GM12801 (cell line): ENCODE data around the gene KIF4A.

Source experiments
- TF ChIP-seq, protein P1 (sequence below): IDR thresholded peaks from one replicate; pipeline ENCODE4 v1.5.1; 2011; ENCODE audit warnings: control low read depth; ENCODE audit not compliant: insufficient read length; ENCODE audit errors: extremely low read depth

Gene KIF4A, protein sequence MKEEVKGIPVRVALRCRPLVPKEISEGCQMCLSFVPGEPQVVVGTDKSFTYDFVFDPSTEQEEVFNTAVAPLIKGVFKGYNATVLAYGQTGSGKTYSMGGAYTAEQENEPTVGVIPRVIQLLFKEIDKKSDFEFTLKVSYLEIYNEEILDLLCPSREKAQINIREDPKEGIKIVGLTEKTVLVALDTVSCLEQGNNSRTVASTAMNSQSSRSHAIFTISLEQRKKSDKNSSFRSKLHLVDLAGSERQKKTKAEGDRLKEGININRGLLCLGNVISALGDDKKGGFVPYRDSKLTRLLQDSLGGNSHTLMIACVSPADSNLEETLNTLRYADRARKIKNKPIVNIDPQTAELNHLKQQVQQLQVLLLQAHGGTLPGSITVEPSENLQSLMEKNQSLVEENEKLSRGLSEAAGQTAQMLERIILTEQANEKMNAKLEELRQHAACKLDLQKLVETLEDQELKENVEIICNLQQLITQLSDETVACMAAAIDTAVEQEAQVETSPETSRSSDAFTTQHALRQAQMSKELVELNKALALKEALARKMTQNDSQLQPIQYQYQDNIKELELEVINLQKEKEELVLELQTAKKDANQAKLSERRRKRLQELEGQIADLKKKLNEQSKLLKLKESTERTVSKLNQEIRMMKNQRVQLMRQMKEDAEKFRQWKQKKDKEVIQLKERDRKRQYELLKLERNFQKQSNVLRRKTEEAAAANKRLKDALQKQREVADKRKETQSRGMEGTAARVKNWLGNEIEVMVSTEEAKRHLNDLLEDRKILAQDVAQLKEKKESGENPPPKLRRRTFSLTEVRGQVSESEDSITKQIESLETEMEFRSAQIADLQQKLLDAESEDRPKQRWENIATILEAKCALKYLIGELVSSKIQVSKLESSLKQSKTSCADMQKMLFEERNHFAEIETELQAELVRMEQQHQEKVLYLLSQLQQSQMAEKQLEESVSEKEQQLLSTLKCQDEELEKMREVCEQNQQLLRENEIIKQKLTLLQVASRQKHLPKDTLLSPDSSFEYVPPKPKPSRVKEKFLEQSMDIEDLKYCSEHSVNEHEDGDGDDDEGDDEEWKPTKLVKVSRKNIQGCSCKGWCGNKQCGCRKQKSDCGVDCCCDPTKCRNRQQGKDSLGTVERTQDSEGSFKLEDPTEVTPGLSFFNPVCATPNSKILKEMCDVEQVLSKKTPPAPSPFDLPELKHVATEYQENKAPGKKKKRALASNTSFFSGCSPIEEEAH

DNA sequence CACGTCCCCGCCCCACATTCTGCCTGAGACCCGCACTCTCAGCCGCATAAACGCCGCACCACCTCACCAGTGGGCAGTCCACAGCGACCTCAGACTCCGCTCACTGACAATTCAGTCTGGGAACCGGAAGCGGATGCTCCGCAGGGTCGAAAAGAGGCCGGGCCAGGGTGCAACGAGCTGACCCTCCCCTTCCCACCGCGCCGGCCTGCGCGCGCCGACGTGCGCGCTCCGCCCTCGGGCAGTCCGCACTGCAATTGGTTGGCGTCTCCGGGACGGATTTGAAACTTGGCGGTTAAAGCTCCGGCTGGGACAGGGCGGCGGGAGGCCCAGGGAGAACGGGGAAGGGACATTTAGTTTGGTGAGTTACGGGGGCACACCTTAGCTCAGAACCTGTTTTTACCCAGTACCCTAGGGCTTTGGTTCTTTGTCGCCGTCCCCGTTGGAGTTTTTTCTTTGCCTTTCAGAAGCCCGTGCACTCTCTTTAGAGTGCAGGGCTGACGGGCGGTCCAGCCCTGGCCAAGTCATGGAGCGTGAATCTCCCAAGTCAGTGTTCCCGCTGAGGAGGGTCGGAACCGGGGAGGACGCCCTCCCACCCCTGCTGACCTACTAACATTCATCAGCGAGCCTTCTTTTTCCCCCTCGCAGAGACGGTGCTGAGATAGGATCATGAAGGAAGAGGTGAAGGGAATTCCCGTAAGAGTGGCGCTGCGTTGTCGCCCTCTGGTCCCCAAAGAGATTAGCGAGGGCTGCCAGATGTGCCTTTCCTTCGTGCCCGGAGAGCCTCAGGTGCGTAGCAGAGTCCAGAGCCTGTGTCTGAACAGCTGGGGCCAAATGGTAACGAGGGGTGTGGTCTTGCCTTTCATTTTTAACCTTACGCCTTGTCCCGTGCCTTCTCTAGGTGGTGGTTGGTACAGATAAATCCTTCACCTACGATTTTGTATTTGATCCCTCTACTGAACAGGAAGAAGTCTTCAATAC lies at the start of gene KIF4A, which contains the start of gene PDZD11:
TSS of gene KIF4A (plus strand) at position 312 of the 978 bp plus-strand sequence. CDS start at position 667, 355 bp downstream.
TSS of gene PDZD11 (minus strand) at position 135 of the 978 bp plus-strand sequence. CDS start 586 bp downstream, outside the sequence.
- TF ChIP-seq, protein P1, sequence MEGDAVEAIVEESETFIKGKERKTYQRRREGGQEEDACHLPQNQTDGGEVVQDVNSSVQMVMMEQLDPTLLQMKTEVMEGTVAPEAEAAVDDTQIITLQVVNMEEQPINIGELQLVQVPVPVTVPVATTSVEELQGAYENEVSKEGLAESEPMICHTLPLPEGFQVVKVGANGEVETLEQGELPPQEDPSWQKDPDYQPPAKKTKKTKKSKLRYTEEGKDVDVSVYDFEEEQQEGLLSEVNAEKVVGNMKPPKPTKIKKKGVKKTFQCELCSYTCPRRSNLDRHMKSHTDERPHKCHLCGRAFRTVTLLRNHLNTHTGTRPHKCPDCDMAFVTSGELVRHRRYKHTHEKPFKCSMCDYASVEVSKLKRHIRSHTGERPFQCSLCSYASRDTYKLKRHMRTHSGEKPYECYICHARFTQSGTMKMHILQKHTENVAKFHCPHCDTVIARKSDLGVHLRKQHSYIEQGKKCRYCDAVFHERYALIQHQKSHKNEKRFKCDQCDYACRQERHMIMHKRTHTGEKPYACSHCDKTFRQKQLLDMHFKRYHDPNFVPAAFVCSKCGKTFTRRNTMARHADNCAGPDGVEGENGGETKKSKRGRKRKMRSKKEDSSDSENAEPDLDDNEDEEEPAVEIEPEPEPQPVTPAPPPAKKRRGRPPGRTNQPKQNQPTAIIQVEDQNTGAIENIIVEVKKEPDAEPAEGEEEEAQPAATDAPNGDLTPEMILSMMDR, result no peak

DNA sequence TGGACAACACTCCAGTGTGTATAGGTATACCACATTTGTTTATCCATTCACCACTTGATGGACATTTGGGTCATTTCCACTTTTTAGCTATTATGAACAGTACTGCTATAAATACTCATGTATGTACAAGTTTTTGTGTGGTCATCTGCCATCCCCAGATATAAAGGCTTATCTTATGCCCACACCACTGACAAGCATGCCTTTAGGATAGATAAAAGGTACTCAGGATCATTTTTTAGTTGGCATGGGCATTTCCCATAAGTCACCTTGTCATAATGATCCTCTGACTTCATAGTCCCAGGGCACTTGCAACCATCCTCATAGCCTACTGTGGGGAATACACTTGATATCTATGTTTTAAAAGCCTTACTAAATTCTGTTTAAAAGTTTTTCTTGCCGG lies 49.2 kb upstream of the KIF4A start:
- TF ChIP-seq, protein P1, result no peak

GRCh38 chrX:70241501-70241900 lies 48.4 kb upstream of the KIF4A start:
- TF ChIP-seq, protein P1, result no peak

DNA sequence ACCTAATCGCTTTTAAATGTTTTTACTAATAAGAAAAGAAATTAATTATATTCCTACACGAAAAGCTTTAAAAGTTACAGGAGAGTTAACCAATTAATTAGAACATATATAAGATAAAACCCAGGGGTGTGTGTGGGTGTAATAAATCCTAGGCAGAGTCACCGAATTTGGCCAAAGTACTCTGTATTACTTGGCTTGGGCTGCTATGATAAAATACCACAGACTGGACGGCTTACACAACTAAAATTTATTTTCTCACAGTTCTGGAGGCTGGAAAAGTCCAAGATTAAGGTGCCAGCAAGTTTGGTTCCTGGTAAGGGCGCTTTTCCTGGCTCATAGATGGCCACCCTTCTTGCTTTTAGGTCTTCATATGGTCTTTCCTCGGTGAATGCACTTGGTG lies 45.0 kb upstream of the KIF4A start:
- TF ChIP-seq, protein P1, result no peak

DNA sequence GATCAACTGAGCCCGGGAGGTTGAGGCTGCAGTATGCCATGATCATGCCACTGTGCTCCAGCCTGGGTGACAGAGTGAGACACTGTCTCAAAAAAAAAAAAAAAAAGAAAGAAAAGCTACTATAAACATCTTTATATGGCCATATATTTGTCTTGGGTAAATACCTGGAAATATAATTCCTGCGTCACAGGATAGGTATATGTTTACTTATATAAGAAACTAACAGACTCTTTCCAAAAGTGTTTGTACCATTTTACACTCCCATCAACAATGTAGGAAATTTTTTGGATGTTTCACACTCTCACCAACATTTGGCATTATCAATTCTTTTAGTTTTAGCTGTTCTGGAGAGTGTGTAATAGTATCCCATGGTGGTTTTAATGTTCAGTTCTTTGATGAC lies 42.7 kb upstream of the KIF4A start:
- TF ChIP-seq, protein P1, result no peak

DNA sequence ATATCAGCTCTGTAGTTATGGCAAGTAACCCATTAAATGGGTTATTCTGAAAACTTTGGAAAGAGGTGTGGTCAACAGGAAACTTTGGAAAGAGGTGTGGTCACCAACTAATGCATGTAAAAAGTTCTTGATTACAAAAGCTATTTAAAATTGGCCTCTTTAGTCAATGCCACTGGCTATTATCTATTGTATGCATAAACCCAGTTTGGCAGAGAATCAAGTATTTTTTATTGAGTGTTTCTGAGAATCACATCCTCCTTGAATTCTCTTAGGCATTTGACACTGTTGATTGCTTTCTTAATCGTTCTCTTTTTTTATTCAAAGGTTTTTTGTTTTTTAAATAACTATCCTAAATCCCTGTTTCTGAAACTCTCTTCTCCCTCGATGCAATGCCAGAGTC lies 37.4 kb upstream of the KIF4A start:
- TF ChIP-seq, protein P1, result no peak
